Astrocyte of the cerebellum (primary cell): Measurements from ENCODE around the gene AP1AR.

Experiments
- DNase-seq: peaks from one replicate; pipeline ENCODE4 v3.0.0-alpha.2; 2011; ENCODE audit warnings: low read depth
- H3K4me3 ChIP-seq: 2 replicates; pipeline ENCODE4 v1.5.1; 2011; ENCODE audit warnings: mild to moderate bottlenecking, low read depth, low read length, moderate library complexity
- in situ Hi-C: cut with HindIII; loops from 2 replicates; pipeline ENCODE4 v1.10.0; 2017; ENCODE audit warnings: low sequenced_read_pairs
- TF ChIP-seq, protein P1 (sequence below): IDR thresholded peaks from 2 replicates; pipeline ENCODE4 v1.5.1; 2012; ENCODE audit warnings: low read length, low read depth, moderate library complexity, mild to moderate bottlenecking; ENCODE audit errors: missing control alignments

AP1AR gene

DNA sequence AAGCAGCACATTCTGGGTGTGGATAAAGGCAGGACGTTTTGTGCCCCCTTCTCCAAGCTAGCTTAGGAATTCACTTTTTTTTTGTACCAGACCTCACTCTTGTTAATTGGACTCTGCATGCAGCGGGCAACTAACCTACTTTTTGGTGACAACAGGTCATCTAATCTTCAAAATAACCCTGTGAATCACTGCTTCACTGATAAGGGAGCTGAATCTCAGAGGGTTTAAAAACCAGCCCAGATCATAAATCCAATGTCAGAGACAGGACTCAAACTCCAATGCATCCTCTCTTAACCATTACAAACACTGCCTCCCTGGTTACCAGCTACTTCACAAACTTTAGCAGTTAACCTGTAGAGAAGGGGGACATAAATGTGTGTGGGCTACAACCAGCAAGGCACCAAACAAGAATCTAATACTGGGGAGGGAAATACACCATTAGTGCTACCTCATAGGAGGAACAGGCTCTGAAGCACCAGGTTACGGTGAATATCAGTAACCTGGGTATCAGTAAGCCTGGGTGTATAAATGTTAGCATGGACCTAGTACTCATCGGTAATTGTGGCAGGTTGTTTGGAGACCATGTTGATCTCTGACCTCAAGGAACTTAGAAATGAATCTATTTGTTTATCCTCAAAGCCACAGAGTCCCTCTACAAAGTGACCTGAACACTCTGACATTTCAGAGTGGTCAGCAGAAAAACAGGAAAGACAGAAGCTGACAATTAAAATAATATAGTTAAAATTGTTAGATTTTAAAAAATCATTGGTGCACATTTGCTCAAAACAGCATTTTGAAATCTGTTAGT is 51.5 kb downstream of the AP1AR start:
- no peak overlapping the region for H3K4me3 ChIP-seq
- in situ Hi-C loops: no loop called here

GRCh38 chr4:112284166-112284565 is 52.6 kb downstream of the AP1AR start:
- DNase-seq: no peak
- in situ Hi-C loops: no loop called here
- TF ChIP-seq, protein P1, sequence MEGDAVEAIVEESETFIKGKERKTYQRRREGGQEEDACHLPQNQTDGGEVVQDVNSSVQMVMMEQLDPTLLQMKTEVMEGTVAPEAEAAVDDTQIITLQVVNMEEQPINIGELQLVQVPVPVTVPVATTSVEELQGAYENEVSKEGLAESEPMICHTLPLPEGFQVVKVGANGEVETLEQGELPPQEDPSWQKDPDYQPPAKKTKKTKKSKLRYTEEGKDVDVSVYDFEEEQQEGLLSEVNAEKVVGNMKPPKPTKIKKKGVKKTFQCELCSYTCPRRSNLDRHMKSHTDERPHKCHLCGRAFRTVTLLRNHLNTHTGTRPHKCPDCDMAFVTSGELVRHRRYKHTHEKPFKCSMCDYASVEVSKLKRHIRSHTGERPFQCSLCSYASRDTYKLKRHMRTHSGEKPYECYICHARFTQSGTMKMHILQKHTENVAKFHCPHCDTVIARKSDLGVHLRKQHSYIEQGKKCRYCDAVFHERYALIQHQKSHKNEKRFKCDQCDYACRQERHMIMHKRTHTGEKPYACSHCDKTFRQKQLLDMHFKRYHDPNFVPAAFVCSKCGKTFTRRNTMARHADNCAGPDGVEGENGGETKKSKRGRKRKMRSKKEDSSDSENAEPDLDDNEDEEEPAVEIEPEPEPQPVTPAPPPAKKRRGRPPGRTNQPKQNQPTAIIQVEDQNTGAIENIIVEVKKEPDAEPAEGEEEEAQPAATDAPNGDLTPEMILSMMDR: no peak
- H3K4me3 ChIP-seq: peak overlapping the region; percentile 67

More for the DNA sequence above, 51.5 kb downstream of the AP1AR start:
- TF ChIP-seq, protein P1: no peak
- no peak for DNase-seq

DNA sequence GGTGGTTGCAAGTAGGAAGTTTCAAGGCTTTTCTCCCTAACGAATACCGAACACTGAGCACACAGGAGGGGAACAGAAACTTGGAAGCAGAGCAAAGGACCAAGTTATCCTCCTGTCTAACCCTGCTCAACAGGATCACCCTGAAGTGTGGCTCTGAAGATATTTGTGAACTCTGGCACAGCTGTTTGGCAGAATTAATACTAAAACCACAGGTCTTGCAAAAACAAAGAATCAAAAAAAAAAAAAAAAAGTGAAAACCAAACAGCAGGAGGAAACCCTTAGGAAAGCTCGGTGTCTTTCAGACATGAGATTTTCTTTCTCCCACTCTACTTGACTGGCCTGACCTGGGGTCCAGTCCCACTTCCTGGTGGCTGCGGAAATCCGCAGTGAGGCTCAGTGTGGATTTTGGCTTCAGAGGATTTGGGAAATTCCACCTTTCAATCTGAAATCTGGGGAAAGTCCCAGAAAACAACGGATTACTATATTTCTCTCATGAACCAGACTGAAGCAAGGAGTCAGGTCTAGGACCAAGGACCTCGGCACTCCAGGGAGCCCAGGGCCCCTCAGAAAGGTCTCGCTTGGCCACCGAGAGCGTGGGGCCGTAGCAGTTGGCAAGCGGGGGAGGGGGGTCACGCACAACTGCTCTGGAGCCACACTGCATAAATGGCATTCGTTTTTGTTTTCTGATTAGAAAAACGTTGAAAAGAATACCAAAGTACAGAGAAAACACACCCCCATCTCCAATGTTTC is 53.2 kb downstream of the AP1AR start:
- TF ChIP-seq, protein P1: no peak
- in situ Hi-C loops: no loop called here
- H3K4me3 ChIP-seq: peak overlapping the region; percentile 67
- DNase-seq: no peak

GRCh38 chr4:112287258-112287989 is 55.8 kb downstream of the AP1AR start:
- TF ChIP-seq, protein P1: no peak
- DNase-seq: no peak
- no peak overlapping the region for H3K4me3 ChIP-seq
- in situ Hi-C loops: no loop called here

- no peak for DNase-seq
- TF ChIP-seq, protein P1: no peak
Measured at GRCh38 chr4:112288455-112288854, 56.9 kb downstream of the AP1AR start.

DNA sequence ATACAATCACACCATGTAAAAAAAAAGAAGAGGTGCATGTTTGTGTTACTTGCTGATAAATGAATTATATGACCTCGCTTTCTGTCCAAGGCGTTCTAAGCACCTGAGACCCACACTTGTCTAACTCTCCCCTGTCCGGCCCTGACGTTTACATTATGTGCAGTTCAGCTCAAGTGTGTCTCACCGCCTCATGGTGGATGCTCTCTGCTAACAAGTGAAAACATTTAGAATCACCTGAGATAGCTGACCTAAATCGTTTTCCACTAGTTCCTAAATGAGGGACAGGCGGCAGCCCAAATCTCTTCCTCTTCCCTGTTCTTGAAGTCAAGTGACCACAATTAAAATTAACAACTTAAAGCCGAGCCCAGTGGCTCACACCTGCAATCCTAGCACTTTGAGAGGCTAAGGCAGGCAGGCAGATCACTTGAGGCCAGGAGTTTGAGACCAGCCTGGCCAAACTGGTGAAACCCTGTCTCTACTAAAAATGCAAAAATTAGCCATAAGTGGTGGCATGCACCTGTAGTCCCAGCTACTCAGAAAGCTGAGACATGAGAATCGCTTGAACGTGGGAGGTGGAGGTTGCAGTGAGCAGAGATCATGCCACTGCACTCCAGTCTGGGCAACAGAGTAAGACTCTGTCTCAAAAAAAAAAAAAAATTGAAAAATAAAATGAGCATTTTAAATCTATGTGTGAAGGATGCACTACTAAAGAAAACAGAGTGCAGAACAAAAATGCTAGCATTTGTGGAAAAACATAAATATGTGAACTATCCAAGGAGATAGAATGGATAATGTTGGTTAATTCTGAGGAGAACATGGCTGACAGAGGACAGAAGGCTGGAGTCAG is 58.0 kb downstream of the AP1AR start:
- in situ Hi-C loops: no loop called here
- no peak overlapping the region for H3K4me3 ChIP-seq
- no peak for DNase-seq
- TF ChIP-seq, protein P1: no peak

More at GRCh38 chr4:112288455-112288854, 56.9 kb downstream of the AP1AR start:
- no peak overlapping the region for H3K4me3 ChIP-seq
- in situ Hi-C loops: no loop called here
